AG09319 (cell line): ENCODE data around the gene S1PR3.
A peak's percentile ranks its signal among the peaks of the same experiment; 100 is the strongest.

Source experiments
- DNase-seq: peaks from one replicate; pipeline ENCODE4 v3.0.0-alpha.2; 2010; ENCODE audit warnings: low read depth; ENCODE audit errors: extremely low read depth
- TF ChIP-seq, protein P1 (sequence below): IDR thresholded peaks from 2 replicates; pipeline ENCODE4 v1.5.1; 2011; ENCODE audit warnings: low read depth, mild to moderate bottlenecking, inconsistent platforms, low read length, moderate library complexity

Gene S1PR3

DNA sequence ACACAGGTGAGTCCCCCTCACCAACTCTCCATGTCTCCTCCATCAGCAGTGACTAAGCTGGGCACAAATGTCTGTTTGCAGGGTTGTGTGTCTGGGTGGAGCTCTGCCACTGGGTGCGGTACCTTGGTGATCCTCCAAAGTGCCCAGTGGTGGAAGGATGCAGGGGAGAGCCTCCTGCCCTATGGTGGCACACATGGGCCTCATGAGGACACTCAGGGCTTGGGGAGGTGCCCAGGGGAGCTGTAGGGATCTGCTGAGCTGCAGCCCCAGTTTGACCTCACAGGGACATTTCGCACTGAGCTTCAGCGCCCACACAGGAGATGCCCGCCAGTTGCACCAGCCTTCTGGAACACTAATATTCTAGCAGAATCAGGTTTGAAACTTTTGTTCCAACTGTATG lies 29.5 kb downstream of the S1PR3 start:
- DNase-seq = no peak
- TF ChIP-seq, protein P1, sequence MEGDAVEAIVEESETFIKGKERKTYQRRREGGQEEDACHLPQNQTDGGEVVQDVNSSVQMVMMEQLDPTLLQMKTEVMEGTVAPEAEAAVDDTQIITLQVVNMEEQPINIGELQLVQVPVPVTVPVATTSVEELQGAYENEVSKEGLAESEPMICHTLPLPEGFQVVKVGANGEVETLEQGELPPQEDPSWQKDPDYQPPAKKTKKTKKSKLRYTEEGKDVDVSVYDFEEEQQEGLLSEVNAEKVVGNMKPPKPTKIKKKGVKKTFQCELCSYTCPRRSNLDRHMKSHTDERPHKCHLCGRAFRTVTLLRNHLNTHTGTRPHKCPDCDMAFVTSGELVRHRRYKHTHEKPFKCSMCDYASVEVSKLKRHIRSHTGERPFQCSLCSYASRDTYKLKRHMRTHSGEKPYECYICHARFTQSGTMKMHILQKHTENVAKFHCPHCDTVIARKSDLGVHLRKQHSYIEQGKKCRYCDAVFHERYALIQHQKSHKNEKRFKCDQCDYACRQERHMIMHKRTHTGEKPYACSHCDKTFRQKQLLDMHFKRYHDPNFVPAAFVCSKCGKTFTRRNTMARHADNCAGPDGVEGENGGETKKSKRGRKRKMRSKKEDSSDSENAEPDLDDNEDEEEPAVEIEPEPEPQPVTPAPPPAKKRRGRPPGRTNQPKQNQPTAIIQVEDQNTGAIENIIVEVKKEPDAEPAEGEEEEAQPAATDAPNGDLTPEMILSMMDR = no peak

DNA sequence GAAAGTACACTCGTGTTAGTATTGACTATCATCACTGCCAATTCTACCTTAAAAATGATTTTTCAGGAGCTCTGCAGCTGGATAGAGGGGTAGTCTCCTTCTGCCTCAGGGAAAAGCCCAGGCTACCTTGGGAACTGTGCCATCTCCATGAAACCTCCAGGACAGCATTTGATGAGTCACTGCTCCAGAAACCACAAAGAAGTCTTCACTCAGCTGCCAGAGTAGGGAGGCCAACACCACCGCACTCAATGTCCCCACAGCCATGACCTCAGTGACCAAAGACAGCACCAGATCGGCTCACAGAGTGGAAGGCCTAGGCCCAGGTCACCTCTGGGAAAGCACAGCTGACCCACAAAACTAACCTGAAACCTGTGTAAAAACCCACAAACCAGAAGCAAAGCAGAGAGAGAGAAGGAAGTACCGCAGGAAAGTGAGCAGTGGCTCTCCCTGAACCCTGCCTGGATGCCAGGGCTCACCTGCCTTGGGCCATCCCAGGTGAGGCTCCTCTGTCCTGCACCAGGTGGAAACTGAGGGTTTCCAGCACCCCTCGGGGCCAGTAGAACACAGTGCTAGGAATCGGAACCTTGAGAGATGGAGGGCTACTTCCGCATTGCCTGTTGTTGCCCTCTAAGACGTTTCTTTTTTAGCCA lies 30.0 kb downstream of the S1PR3 start:
- TF ChIP-seq, protein P1 = no peak
- peak; percentile 54 for DNase-seq

DNA sequence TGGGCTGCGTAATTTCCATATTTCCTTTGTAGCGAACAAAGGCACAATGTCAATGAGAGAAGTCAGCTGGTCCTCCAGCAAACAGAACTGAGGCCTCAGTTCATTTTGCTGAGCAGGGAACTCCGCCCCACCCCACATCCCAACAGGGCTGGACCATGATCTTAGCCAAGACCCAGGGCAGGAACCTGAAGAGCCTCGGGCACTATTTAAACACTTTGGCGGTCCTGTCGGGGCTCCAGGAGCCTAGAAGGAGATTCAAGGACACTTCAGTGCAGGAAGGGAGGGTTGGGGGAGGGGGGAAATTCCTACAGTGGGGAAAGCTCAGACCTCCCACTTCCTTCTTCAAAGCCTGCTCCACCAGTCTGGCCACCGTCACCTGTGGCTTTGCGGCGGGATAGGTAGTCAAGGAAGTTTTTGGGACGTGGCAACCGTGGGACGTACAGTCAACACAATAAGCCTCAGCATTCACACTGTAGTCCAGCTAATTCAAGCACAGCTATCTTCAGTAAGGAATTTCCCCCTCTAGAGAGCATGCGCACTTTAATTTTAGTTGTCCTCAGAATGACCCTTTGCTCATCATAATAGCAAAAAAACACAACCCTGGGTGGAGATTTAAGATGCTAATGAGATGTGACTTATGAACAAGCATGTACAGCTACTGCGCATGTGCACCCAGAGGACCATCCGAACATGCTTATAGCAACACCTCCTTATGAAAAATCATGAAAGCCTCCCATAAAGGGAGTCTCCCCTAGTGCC lies 30.9 kb downstream of the S1PR3 start:
- TF ChIP-seq, protein P1 = no peak
- DNase-seq = no peak

DNA sequence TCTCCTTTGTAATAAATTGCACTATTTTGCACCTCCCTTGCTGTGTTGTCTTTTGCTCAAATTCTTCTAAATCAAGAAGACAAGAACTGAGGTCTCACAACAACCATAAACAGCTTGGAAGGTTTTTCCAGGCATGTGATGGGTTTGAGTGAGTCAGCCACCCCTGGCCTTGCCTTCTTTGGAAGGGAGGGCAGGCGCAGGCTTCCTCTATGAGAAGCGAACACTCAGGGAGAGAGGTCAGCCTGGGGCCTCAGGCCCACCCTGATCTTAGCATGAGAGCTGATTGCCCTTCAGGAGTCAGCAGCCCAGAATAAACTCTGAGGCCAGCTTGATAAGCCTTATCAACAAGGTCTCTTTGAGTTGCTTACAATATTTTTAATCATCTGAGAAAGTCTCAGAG lies 31.6 kb downstream of the S1PR3 start:
- TF ChIP-seq, protein P1 = no peak
- DNase-seq = no peak

DNA sequence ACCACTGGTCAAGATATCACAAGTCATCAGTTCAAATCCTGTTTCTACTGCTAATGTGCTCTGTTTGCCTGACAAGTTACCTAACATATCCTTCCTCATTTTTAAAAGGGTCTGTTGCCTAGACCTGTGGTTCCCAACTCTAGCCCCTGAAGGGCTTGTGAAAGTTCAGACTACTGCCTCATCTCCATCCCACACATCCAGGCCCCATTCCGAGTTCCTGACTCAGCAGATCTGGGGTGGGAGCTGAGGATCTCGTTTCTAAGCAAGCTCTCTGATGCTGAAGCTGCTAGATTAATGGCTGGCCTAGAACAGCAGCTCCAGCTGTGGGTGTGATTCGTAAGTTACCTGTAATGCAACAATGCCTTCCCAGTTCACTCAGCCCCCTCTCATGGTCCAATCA lies 32.5 kb downstream of the S1PR3 start:
- TF ChIP-seq, protein P1 = no peak
- DNase-seq = no peak

DNA sequence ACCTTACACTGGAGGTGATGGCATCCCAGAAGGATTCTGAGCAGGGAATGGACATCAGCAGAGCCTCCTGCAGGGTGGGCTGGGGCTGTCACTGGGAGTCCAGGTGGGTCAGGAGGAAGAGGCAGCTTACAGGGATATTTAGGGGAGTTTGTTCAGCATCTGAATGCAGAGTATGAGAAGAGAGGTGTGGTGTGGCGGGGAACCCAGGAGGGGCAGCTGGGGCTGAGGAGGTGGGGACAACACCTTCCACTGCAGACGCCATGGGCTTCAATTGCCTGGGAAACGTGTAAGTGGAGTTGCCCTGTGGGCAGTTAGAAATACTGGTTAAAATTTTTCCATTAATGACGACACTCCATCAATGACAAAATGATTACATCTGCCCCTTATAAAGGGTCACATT lies 33.5 kb downstream of the S1PR3 start:
- no peak for DNase-seq
- TF ChIP-seq, protein P1 = no peak

DNA sequence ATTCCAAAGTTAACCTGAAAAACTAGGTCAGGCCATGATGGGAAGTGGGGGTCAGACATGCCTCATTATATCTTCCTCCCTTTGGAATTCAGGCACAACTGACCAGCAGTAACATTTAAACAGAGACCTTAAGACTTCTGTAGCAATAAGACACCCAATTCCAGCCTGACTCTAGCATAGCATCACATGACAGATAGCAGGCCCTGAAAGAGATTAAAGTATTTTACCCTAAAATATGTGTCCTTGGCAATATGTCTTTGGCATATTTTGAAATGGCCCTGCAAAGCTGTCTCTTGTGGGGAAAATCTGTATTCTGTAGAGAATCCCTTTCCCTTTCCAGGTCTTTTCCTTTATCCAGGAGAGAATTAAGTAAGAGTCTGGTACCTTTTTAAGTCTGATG lies 34.3 kb downstream of the S1PR3 start:
- DNase-seq = no peak
- TF ChIP-seq, protein P1 = no peak
